AG08395 (cell line): ENCODE measurements around the gene FOXL1.

Experiments used
- DNase-seq: peaks from one replicate; pipeline ENCODE4 v3.0.0; 2012; ENCODE audit warnings: mixed read lengths, low spot score

FOXL1 gene

GRCh38 chr16:86549076-86549892, 29.1 kb upstream of the FOXL1 start:
- no peak for DNase-seq

GRCh38 chr16:86549893-86550190, 28.5 kb upstream of the FOXL1 start:
- DNase-seq = no peak

GRCh38 chr16:86550281-86550680, 28.1 kb upstream of the FOXL1 start:
- no peak for DNase-seq

- DNase-seq = no peak
Observed at GRCh38 chr16:86553356-86553755, 25.0 kb upstream of the FOXL1 start.

GRCh38 chr16:86554599-86554916, 23.8 kb upstream of the FOXL1 start:
- DNase-seq = no peak

GRCh38 chr16:86554917-86555703, 23.2 kb upstream of the FOXL1 start, which contains the start of gene MTHFSD:
Gene MTHFSD, minus strand, starts transcription at chr16:86555235. Its CDS starts 51 bp downstream, at chr16:86555184.
- peak; percentile 100 for DNase-seq

- DNase-seq = no peak
Observed at GRCh38 chr16:86555704-86556075, 22.7 kb upstream of the FOXL1 start.

- no peak for DNase-seq
Observed at GRCh38 chr16:86556576-86556975, 21.8 kb upstream of the FOXL1 start.

- DNase-seq = no peak
Observed at GRCh38 chr16:86557587-86557986, 20.8 kb upstream of the FOXL1 start.

- DNase-seq = no peak
Observed at GRCh38 chr16:86558355-86559193, 19.8 kb upstream of the FOXL1 start.

GRCh38 chr16:86559802-86560305, 18.5 kb upstream of the FOXL1 start:
- no peak for DNase-seq

- no peak for DNase-seq
Observed at GRCh38 chr16:86562356-86562755, 16.0 kb upstream of the FOXL1 start.

- peak; percentile 80 for DNase-seq
Observed at GRCh38 chr16:86563469-86564345, 14.6 kb upstream of the FOXL1 start.

GRCh38 chr16:86565181-86565631, 13.1 kb upstream of the FOXL1 start:
- no peak for DNase-seq

- no peak for DNase-seq
Observed at GRCh38 chr16:86565644-86566511, 12.5 kb upstream of the FOXL1 start.

- peak; percentile 90 for DNase-seq
Observed at GRCh38 chr16:86566601-86566965, 11.8 kb upstream of the FOXL1 start, which contains the start of gene FOXC2. Gene FOXC2, plus strand, starts transcription at chr16:86566829. Its CDS starts 507 bp downstream, at chr16:86567336.

- DNase-seq = peak; percentile 48
Observed at GRCh38 chr16:86566966-86567700, 11.2 kb upstream of the FOXL1 start.

GRCh38 chr16:86567701-86568581, 10.4 kb upstream of the FOXL1 start:
- DNase-seq = peak; percentile 55
